ENCODE measurements around the gene CTSV. TPM values are rescaled to one million over a fixed set of nuclear protein-coding genes. Genes with fewer than 3 reads are reported as not detected.
"Not testable (repeated sequence)": the region's sequence is repeated elsewhere in the genome, so short reads cannot be mapped to it uniquely, and the experiment has no call there.

The CTSV gene
- total RNA-seq, 8 experiments from 2014 or later = 0.50 to 5.6 (median 1.4) TPM

GRCh38 chr9:97013151-97014132, 25.5 kb downstream of the CTSV start:
- Histone ChIP-seq H3K27ac (peak overlapping the region; percentile 84 to 86), H3K4me3 (peak overlapping the region; percentile 71 to 97 (median 87))
- in situ Hi-C loops (cut with MboI; ENCODE audit: low pct_unique_long_range_greater_than_20kb in 2 of 9, low sequenced_read_pairs in 9 of 9, unreplicated experiment in 9 of 9); H3K4me1 ChIP-seq (replicated peaks in 1 of 2): not testable (repeated sequence)
- 0 to 20% (median 1%) methylated on average over 1 to 5 of the region's 97 CpGs; no CpG with 5 or more reads in 6 of the 10 experiments for WGBS, 10 experiments
- ATAC-seq (replicated peaks in 6 of 8) = peak; percentile 83 to 99 (median 98)

DNA sequence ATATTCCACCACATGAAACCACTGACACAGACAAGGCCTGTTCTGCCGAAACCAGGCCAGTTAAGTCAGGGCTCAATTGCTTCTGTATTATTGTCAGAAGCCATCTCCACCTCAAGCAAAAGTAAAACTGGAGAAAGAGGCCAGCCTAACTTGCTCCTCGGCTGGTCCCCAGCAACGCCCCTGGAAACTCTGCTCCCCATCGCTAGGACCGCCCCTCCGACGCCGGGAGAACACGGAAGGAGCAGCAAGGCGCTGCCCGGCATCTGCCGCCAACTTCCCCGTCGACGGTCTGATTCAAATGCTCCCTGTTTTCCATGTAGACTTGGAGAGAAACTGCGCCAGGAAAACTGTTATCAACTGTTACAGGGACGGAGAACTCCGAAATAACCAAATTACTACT, 26.3 kb downstream of the CTSV start:
- H3K4me1 ChIP-seq (replicated peaks in 1 of 2); H3K27ac ChIP-seq; in situ Hi-C loops (cut with MboI; ENCODE audit: low pct_unique_long_range_greater_than_20kb in 2 of 9, low sequenced_read_pairs in 9 of 9, unreplicated experiment in 9 of 9): not testable (repeated sequence)
- peak in 5 of 8 experiments; percentile 11 to 71 (median 69) for ATAC-seq (replicated peaks in 6 of 8)
- WGBS, 10 experiments = 0% methylated on average over 1 of the region's 18 CpGs; no CpG with 5 or more reads in 9 of the 10 experiments
- H3K4me3 ChIP-seq = peak overlapping the region; percentile 71 to 97 (median 87)

DNA sequence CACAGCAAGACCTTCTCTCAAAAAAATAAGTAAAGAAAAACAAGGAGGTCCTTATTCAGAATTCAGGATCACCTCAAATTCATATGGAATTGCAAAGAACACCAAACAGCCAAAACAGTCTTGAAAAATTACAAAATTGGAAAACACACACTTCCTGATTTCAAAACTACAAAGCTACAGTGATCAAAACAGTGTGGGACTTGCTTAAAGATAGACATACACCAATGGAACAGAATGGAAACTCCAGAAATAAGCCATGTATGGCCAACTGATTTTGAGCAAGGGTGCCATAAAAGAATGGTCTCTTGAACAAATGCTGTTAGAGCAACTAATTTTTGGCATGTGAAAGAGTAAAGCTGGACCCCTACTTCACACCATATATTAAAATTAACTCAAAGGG, 36.7 kb downstream of the CTSV start:
- H3K4me3 ChIP-seq; ATAC-seq (replicated peaks in 6 of 8); H3K27ac ChIP-seq; in situ Hi-C loops (cut with MboI; ENCODE audit: low pct_unique_long_range_greater_than_20kb in 2 of 9, low sequenced_read_pairs in 9 of 9, unreplicated experiment in 9 of 9); H3K4me1 ChIP-seq (replicated peaks in 1 of 2): not testable (repeated sequence)

DNA sequence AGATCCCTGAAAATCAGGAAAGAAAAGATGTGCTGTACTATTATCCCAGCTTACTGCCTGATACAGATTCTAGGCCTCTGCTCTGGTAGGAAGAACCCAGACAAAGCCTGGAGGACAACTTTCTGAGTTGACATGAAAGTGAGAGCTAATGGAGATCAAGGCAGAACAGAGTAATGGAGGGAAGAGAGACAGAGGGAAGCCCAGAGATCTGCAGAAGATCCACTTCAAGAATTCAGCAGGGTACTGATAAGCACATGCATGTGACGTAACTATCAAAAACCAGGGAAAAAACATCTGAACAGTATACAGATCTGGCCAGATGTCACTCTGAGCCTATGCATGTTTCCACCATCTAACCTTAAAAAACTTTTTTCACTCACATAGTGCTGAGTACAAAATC, 37.6 kb downstream of the CTSV start:
- H3K4me1 ChIP-seq (replicated peaks in 1 of 2); H3K4me3 ChIP-seq; ATAC-seq (replicated peaks in 6 of 8); H3K27ac ChIP-seq; in situ Hi-C loops (cut with MboI; ENCODE audit: low pct_unique_long_range_greater_than_20kb in 2 of 9, low sequenced_read_pairs in 9 of 9, unreplicated experiment in 9 of 9): not testable (repeated sequence)
- no CpG with 5 or more reads among the region's 1 CpG for WGBS, 10 experiments

DNA sequence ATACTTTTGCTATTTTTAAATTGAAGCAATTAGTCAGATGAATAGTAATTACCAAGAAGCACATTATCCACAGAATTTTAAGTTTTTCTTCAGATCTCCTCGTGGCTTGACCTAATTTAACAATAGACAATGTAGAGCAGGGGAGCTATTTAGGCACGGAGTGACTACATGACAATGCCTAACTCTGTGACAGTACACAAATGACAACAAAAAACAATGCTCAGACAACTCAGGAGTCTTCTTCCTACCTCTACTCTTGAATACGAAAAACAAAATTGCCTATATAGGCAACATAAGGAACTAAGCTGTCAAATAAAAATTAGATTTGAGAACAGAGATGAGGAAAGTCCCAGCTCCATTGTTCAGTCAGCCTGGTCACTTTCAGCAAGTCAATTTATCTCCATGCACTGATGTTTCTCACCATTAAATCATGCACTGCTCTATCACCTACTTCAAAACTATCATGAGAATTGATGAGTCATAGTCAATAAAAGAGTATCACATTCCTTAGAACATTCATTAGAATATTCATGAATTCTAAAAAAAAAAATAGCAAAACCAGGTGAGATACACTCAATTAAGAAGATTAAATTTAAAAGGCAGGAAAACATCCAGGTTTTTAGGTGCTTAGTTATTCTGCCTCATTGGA, 38.7 kb downstream of the CTSV start:
- H3K4me3 ChIP-seq; H3K27ac ChIP-seq; in situ Hi-C loops (cut with MboI; ENCODE audit: low pct_unique_long_range_greater_than_20kb in 2 of 9, low sequenced_read_pairs in 9 of 9, unreplicated experiment in 9 of 9); H3K4me1 ChIP-seq (replicated peaks in 1 of 2): not testable (repeated sequence)
- whole genome bisulfite sequencing, 10 experiments = no CpG with 5 or more reads among the region's 3 CpGs
- peak in 5 of 8 experiments; percentile 23 to 69 (median 30) for ATAC-seq (replicated peaks in 6 of 8)

- in situ Hi-C loops (cut with MboI; ENCODE audit: low pct_unique_long_range_greater_than_20kb in 2 of 9, low sequenced_read_pairs in 9 of 9, unreplicated experiment in 9 of 9); ATAC-seq (replicated peaks in 6 of 8); H3K4me3 ChIP-seq; H3K4me1 ChIP-seq (replicated peaks in 1 of 2); H3K27ac ChIP-seq: not testable (repeated sequence)
- no CpG with 5 or more reads among the region's 1 CpG for WGBS, 10 experiments
Observed at GRCh38 chr9:96999733-97000132, 39.2 kb downstream of the CTSV start.

DNA sequence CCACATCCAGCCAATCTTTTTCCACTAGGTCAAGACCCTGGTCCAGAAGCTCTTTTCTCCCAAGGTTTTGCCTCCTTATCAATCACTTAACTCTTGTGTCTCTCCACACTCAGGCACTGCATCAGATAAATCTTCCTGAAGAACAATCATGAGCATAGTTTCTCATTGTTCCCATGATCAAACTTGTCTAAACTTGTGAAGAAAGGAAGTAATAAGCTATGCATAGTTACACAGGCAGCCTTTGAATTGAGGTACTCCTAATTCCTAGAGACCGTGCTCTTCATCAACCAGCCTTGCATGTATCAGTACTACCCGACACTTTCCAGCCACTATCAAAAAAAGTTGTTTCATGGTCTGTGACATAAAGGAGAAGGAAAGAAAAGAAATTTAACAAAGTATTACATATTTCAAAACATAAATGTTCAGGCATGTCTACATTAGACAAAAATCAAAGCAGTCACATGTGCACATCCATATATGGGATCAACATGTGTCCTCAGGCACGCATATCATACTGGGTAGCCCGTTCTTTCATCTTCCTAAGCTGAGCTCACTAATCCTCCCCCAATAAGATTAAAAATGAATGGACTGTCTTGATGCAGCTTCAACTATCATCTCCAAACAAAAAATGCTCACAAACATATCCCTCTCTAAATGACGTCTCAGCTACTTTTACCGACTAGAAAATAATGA, 41.8 kb downstream of the CTSV start:
- ATAC-seq (replicated peaks in 6 of 8) = peak in 3 of 8 experiments; percentile 36 to 56 (median 41)
- in situ Hi-C loops (cut with MboI; ENCODE audit: low pct_unique_long_range_greater_than_20kb in 2 of 9, low sequenced_read_pairs in 9 of 9, unreplicated experiment in 9 of 9); H3K4me1 ChIP-seq (replicated peaks in 1 of 2); H3K27ac ChIP-seq; H3K4me3 ChIP-seq: not testable (repeated sequence)
- WGBS, 10 experiments = no CpG with 5 or more reads among the region's 6 CpGs

DNA sequence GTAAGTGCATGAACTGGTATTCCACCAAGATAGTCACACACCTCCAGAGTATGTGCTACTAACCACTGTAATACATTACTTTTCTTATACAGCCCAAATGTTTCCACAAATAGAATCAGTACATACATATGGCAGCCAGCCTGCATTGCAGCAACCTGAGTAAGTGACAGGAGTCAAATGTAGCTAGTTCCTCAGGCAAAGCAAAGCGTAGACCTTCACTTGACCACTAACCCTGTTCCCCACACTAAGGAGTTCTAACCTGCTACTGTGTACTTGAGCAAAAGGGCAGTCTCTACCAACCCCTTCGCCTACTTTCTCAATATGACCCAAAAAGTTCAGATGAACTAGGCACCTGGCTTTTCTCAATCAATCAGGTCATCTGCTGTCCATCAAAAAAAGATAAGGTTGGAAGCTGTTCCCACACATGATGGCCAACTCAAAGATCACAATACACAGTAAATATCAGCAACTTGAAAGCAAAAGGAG, 44.4 kb downstream of the CTSV start:
- H3K27ac ChIP-seq; H3K4me1 ChIP-seq (replicated peaks in 1 of 2); ATAC-seq (replicated peaks in 6 of 8); H3K4me3 ChIP-seq; in situ Hi-C loops (cut with MboI; ENCODE audit: low pct_unique_long_range_greater_than_20kb in 2 of 9, low sequenced_read_pairs in 9 of 9, unreplicated experiment in 9 of 9): not testable (repeated sequence)
- no CpG with 5 or more reads among the region's 2 CpGs for WGBS, 10 experiments

DNA sequence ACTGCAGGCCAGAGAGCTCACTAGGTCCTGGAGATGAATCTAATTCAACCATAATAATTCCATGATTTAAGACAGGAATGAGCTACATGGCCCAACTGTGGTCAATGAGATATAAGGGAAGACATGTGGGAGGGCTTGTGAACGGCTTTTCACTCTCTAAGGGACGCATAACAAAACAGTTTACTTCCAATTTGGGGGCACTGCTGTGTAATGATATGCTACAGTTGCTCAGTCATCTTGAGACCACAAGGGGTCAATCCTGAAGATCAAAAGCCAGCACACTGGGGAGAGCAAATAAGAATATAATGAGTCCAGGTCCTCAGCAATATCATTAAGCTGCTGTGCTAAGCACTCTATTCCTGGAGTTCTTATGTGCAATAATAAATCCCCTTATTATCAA, 46.6 kb downstream of the CTSV start:
- H3K4me1 ChIP-seq (replicated peaks in 1 of 2); in situ Hi-C loops (cut with MboI; ENCODE audit: low pct_unique_long_range_greater_than_20kb in 2 of 9, low sequenced_read_pairs in 9 of 9, unreplicated experiment in 9 of 9); ATAC-seq (replicated peaks in 6 of 8); H3K27ac ChIP-seq; H3K4me3 ChIP-seq: not testable (repeated sequence)
- 100% methylated on average over 1 of the region's 2 CpGs; no CpG with 5 or more reads in 9 of the 10 experiments for WGBS, 10 experiments

DNA sequence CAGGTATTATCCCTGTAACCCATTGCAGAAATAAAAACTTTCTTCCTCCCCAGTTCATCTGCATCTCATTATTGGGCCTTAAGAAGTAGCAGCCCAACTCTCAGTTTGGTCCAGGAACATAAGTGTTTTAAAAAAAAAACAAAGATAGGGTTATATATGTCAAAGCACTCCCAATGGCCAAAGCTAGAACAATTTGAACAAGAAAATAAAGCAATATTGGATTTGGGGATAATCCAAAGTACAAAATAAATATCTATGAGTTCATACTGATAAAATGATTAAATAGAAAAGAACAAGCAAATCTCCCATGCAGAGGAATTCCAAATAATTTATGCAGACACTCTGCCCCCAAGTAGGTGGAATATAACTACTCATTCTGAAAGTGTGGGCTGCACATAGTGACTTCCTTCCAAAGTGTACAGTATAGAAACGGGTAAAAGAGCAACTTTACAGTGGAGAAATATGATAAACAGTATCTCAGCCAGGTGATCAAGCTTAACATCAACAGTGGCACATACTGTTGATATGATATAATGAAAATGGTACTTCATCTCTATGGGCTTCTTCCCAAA, 49.1 kb downstream of the CTSV start:
- H3K4me3 ChIP-seq; H3K4me1 ChIP-seq (replicated peaks in 1 of 2); in situ Hi-C loops (cut with MboI; ENCODE audit: low pct_unique_long_range_greater_than_20kb in 2 of 9, low sequenced_read_pairs in 9 of 9, unreplicated experiment in 9 of 9); H3K27ac ChIP-seq; ATAC-seq (replicated peaks in 6 of 8): not testable (repeated sequence)
- 100% methylated on average over 1 of the region's 1 CpG; no CpG with 5 or more reads in 7 of the 10 experiments for WGBS, 10 experiments

- H3K4me3 ChIP-seq; ATAC-seq (replicated peaks in 6 of 8); H3K4me1 ChIP-seq (replicated peaks in 1 of 2); in situ Hi-C loops (cut with MboI; ENCODE audit: low pct_unique_long_range_greater_than_20kb in 2 of 9, low sequenced_read_pairs in 9 of 9, unreplicated experiment in 9 of 9); H3K27ac ChIP-seq: not testable (repeated sequence)
- WGBS, 10 experiments = 100% methylated on average over 1 of the region's 2 CpGs; no CpG with 5 or more reads in 9 of the 10 experiments
Observed at GRCh38 chr9:96984887-96985286, 54.1 kb downstream of the CTSV start.

DNA sequence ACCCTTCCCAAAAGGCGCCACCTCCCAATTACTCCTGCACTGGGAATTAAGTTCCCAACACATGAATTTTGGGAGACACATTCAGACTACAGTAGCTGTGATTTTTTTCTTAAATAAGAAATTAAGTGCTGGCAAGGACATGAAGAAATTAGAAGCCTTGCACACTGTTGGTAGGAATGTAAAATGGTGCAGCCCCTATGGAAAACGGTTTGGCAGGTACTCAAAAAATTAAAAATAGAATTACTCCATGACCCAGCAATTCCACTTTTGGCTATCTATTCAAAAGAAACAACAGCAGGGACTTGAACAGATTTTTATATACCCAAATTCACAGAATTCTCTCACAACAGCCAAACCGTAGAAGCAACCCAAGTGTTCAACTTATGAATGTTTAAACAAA, 54.8 kb downstream of the CTSV start:
- H3K27ac ChIP-seq; in situ Hi-C loops (cut with MboI; ENCODE audit: low pct_unique_long_range_greater_than_20kb in 2 of 9, low sequenced_read_pairs in 9 of 9, unreplicated experiment in 9 of 9); H3K4me1 ChIP-seq (replicated peaks in 1 of 2); H3K4me3 ChIP-seq; ATAC-seq (replicated peaks in 6 of 8): not testable (repeated sequence)
- 80 to 100% (median 100%) methylated on average over 1 of the region's 3 CpGs; no CpG with 5 or more reads in 5 of the 10 experiments for WGBS, 10 experiments

Measured in motor neuron (in vitro differentiated cells).